ENCODE measurements around the gene STARD9.

DNA sequence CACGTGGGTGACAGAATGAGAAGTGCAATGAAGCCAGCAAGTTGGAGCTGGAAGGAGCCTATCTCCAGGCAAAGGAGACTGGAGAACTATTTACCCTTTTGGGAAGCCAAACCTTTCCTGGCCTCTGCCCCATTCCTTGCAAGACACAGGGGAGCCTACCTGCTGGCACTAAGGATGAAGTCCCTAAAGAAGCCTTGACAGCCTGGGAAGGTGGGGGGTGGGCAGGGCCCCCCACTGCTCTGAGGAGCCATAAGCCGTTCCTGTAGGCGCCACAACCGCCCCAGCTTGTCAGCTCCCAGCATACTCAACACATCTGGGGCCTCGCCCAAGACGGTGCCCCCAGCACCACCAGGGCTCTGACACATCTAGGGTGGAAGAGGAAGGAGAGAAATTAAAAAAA, 156.1 kb downstream of the STARD9 start:
- TF ChIP-seq, protein P1, sequence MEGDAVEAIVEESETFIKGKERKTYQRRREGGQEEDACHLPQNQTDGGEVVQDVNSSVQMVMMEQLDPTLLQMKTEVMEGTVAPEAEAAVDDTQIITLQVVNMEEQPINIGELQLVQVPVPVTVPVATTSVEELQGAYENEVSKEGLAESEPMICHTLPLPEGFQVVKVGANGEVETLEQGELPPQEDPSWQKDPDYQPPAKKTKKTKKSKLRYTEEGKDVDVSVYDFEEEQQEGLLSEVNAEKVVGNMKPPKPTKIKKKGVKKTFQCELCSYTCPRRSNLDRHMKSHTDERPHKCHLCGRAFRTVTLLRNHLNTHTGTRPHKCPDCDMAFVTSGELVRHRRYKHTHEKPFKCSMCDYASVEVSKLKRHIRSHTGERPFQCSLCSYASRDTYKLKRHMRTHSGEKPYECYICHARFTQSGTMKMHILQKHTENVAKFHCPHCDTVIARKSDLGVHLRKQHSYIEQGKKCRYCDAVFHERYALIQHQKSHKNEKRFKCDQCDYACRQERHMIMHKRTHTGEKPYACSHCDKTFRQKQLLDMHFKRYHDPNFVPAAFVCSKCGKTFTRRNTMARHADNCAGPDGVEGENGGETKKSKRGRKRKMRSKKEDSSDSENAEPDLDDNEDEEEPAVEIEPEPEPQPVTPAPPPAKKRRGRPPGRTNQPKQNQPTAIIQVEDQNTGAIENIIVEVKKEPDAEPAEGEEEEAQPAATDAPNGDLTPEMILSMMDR (CRISPR knock-in tag; IDR thresholded peaks at IDR 0.05): no peak
- no peak for TF ChIP-seq ZNF33B (CRISPR knock-in tag; IDR thresholded peaks at IDR 0.05)
- no peak for TF ChIP-seq JUN (CRISPR knock-in tag; IDR thresholded peaks at IDR 0.05)
- TF ChIP-seq EP300 (IDR thresholded peaks at IDR 0.05; ENCODE audit: low read depth in 2 of 2, low read length in 2 of 2): no peak
- no peak for TF ChIP-seq EP300 (CRISPR knock-in tag; IDR thresholded peaks at IDR 0.05; ENCODE audit: borderline replicate concordance)
